Mucosa of rectum (tissue), 2 donors: ENCODE results near the gene DARS1.
A peak's percentile ranks its signal among the peaks of the same experiment; 100 is the strongest.

Source experiments
- H3K27ac ChIP-seq, 2 donors: one replicate each; pipeline ENCODE4 v1.7.0; 2013; ENCODE audit warnings: inconsistent platforms in 2 of 2, low read depth in 2 of 2, low read length in 2 of 2
- H3K27me3 ChIP-seq, 2 donors: one replicate each; pipeline ENCODE4 v1.7.0; 2013; ENCODE audit warnings: low read length in 2 of 2; ENCODE audit not compliant: control insufficient read depth in 2 of 2, insufficient read depth in 2 of 2
- H3K36me3 ChIP-seq, 2 donors: one replicate each; pipeline ENCODE4 v1.7.0; 2013; ENCODE audit warnings: low read length in 2 of 2; ENCODE audit not compliant: control insufficient read depth in 2 of 2, insufficient read depth in 2 of 2
- H3K4me1 ChIP-seq, 2 donors: one replicate each; pipeline ENCODE4 v1.7.0; 2013; ENCODE audit warnings: low read length in 2 of 2, mild to moderate bottlenecking in 1 of 2; ENCODE audit not compliant: control insufficient read depth in 2 of 2, insufficient read depth in 2 of 2
- H3K4me3 ChIP-seq, 2 donors: one replicate each; pipeline ENCODE4 v1.7.0; 2013; ENCODE audit warnings: low read length in 2 of 2
- H3K9ac ChIP-seq, 2 donors: one replicate each; pipeline ENCODE4 v1.7.0; 2013; ENCODE audit warnings: low read length in 2 of 2, low read depth in 1 of 2, mild to moderate bottlenecking in 1 of 2
- H3K9me3 ChIP-seq, 2 donors: one replicate each; pipeline ENCODE4 v1.7.0; 2013; ENCODE audit warnings: low read length in 2 of 2; ENCODE audit not compliant: control insufficient read depth in 2 of 2
- donor health status: healthy.
- donor health status: Normal muscosa, but diverticular disease.

The DARS1 gene

GRCh38 chr2:135985018-135985825 is at the start of gene DARS1:
DARS1 (minus strand) TSS chr2:135985626; CDS start chr2:135985468, 158 bp downstream.
- H3K4me3 ChIP-seq, result peak within 1 kb of the TSS; percentile 86 to 88
- H3K36me3 ChIP-seq, result no peaks in the 10 kb centered on the region
- H3K9me3 ChIP-seq, result no peaks in the 10 kb centered on the region
- peaks cover 2 to 5% of the 10 kb centered on the region in 2 donors for H3K4me1 ChIP-seq
- H3K27ac ChIP-seq, result peak within 1 kb of the TSS; percentile 95 to 97
- H3K9ac ChIP-seq, result peak within 1 kb of the TSS; percentile 96 to 99
- no peaks in the 10 kb centered on the region for H3K27me3 ChIP-seq

- no peaks in the 10 kb centered on the region for H3K36me3 ChIP-seq
- no peak overlapping the region for H3K9ac ChIP-seq
- no peak overlapping the region for H3K4me3 ChIP-seq
- no peaks in the 10 kb centered on the region for H3K27me3 ChIP-seq
- H3K9me3 ChIP-seq, result no peaks in the 10 kb centered on the region
- no peaks in the 10 kb centered on the region for H3K4me1 ChIP-seq
- H3K27ac ChIP-seq, result no peak overlapping the region
Observed at GRCh38 chr2:136034629-136035028, 49.2 kb upstream of the DARS1 start.

GRCh38 chr2:136032817-136033535 is 47.5 kb upstream of the DARS1 start:
- H3K4me3 ChIP-seq, result no peak overlapping the region
- H3K9ac ChIP-seq, result no peak overlapping the region
- no peak overlapping the region for H3K27ac ChIP-seq
- no peaks in the 10 kb centered on the region for H3K27me3 ChIP-seq
- H3K36me3 ChIP-seq, result no peaks in the 10 kb centered on the region
- H3K9me3 ChIP-seq, result no peaks in the 10 kb centered on the region
- H3K4me1 ChIP-seq, result no peaks in the 10 kb centered on the region

GRCh38 chr2:136032192-136032591 is 46.8 kb upstream of the DARS1 start:
- no peaks in the 10 kb centered on the region for H3K4me1 ChIP-seq
- H3K9ac ChIP-seq, result no peak overlapping the region
- H3K27ac ChIP-seq, result no peak overlapping the region
- no peaks in the 10 kb centered on the region for H3K27me3 ChIP-seq
- H3K9me3 ChIP-seq, result no peaks in the 10 kb centered on the region
- H3K36me3 ChIP-seq, result no peaks in the 10 kb centered on the region
- no peak overlapping the region for H3K4me3 ChIP-seq

GRCh38 chr2:136031711-136032110 is 46.3 kb upstream of the DARS1 start:
- Histone ChIP-seq H3K9me3 (no peaks in the 10 kb centered on the region), H3K4me1 (no peaks in the 10 kb centered on the region), H3K9ac (no peak overlapping the region), H3K27me3 (no peaks in the 10 kb centered on the region), H3K36me3 (no peaks in the 10 kb centered on the region), H3K27ac (no peak overlapping the region), H3K4me3 (no peak overlapping the region)

- H3K9ac ChIP-seq, result no peak overlapping the region
- peaks cover 0 to 2% of the 10 kb centered on the region in 2 donors for H3K27me3 ChIP-seq
- no peaks in the 10 kb centered on the region for H3K4me1 ChIP-seq
- no peaks in the 10 kb centered on the region for H3K9me3 ChIP-seq
- no peaks in the 10 kb centered on the region for H3K36me3 ChIP-seq
- no peak overlapping the region for H3K27ac ChIP-seq
- H3K4me3 ChIP-seq, result no peak overlapping the region
Observed at GRCh38 chr2:136030406-136030805, 45.0 kb upstream of the DARS1 start.

GRCh38 chr2:136029149-136029548 is 43.7 kb upstream of the DARS1 start:
- H3K4me3 ChIP-seq, result no peak overlapping the region
- H3K27me3 ChIP-seq, result peaks cover 0 to 2% of the 10 kb centered on the region in 2 donors
- no peak overlapping the region for H3K27ac ChIP-seq
- no peaks in the 10 kb centered on the region for H3K9me3 ChIP-seq
- no peak overlapping the region for H3K9ac ChIP-seq
- no peaks in the 10 kb centered on the region for H3K4me1 ChIP-seq
- no peaks in the 10 kb centered on the region for H3K36me3 ChIP-seq

GRCh38 chr2:136028001-136028400 is 42.6 kb upstream of the DARS1 start:
- H3K27ac ChIP-seq, result no peak overlapping the region
- no peaks in the 10 kb centered on the region for H3K36me3 ChIP-seq
- H3K9me3 ChIP-seq, result no peaks in the 10 kb centered on the region

GRCh38 chr2:136027112-136027511 is 41.7 kb upstream of the DARS1 start:
- H3K9me3 ChIP-seq, result no peaks in the 10 kb centered on the region
- H3K27me3 ChIP-seq, result peaks cover 0 to 2% of the 10 kb centered on the region in 2 donors
- H3K9ac ChIP-seq, result no peak overlapping the region
- H3K27ac ChIP-seq, result no peak overlapping the region
- no peak overlapping the region for H3K4me3 ChIP-seq
- H3K4me1 ChIP-seq, result no peaks in the 10 kb centered on the region
- no peaks in the 10 kb centered on the region for H3K36me3 ChIP-seq

More at GRCh38 chr2:136028001-136028400, 42.6 kb upstream of the DARS1 start:
- Histone ChIP-seq H3K27me3 (peaks cover 0 to 2% of the 10 kb centered on the region in 2 donors), H3K9ac (no peak overlapping the region), H3K4me3 (no peak overlapping the region), H3K4me1 (no peaks in the 10 kb centered on the region)
